HEK293 (cell line): ENCODE results near the gene ADAMTS20.
A peak's percentile ranks its signal among the peaks of the same experiment; 100 is the strongest.

Source experiments
- BCL11B ChIP-seq: fragments of 450-650 bp; formaldehyde crosslinking; IDR thresholded peaks from 2 replicates; pipeline ENCODE4 v1.5.1; 2016; ENCODE audit warnings: low read depth, missing biosample characterization, missing genetic modification characterization
- EGR2 ChIP-seq: fragments of 450-650 bp; formaldehyde crosslinking; IDR thresholded peaks from 2 replicates; pipeline ENCODE4 v1.5.1; 2016; ENCODE audit warnings: low read depth, missing biosample characterization, missing genetic modification characterization
- KLF10 ChIP-seq: fragments of 450-650 bp; IDR thresholded peaks from 2 replicates; pipeline ENCODE4 v1.5.1; 2018; ENCODE audit warnings: missing biosample characterization, mild to moderate bottlenecking, missing genetic modification characterization
- PRDM2 ChIP-seq: fragments of 450-650 bp; formaldehyde crosslinking; IDR thresholded peaks from 2 replicates; pipeline ENCODE4 v1.5.1; 2016; ENCODE audit warnings: missing biosample characterization, missing genetic modification characterization, borderline replicate concordance
- TRIM28 ChIP-seq: IDR thresholded peaks from 2 replicates; pipeline ENCODE4 v1.6.1; 2011; ENCODE audit warnings: low read length, control low read depth, borderline replicate concordance
- ZBTB10 ChIP-seq: fragments of 450-650 bp; formaldehyde crosslinking; IDR thresholded peaks from 2 replicates; pipeline ENCODE4 v1.5.1; 2016; ENCODE audit warnings: missing biosample characterization, missing genetic modification characterization
- ZNF114 ChIP-seq: fragments of 450-650 bp; formaldehyde crosslinking; IDR thresholded peaks from 2 replicates; pipeline ENCODE4 v1.5.0; 2017; ENCODE audit warnings: missing biosample characterization, missing genetic modification characterization
- ZNF140 ChIP-seq: fragments of 450-650 bp; formaldehyde crosslinking; IDR thresholded peaks from 2 replicates; pipeline ENCODE4 v1.5.1; 2016; ENCODE audit warnings: missing biosample characterization, missing genetic modification characterization
- ZNF148 ChIP-seq: fragments of 450-650 bp; formaldehyde crosslinking; IDR thresholded peaks from 2 replicates; pipeline ENCODE4 v1.5.0; 2017; ENCODE audit warnings: missing biosample characterization, missing genetic modification characterization, borderline replicate concordance
- ZNF155 ChIP-seq: fragments of 450-650 bp; formaldehyde crosslinking; IDR thresholded peaks from 2 replicates; pipeline ENCODE4 v1.5.1; 2016; ENCODE audit warnings: missing biosample characterization, missing genetic modification characterization
- ZNF202 ChIP-seq: fragments of 450-650 bp; formaldehyde crosslinking; IDR thresholded peaks from 2 replicates; pipeline ENCODE4 v1.5.1; 2016; ENCODE audit warnings: missing biosample characterization, missing genetic modification characterization, borderline replicate concordance
- ZNF24 ChIP-seq: fragments of 450-650 bp; formaldehyde crosslinking; IDR thresholded peaks from 2 replicates; pipeline ENCODE4 v1.5.1; 2016; ENCODE audit warnings: missing biosample characterization, missing genetic modification characterization
- ZNF26 ChIP-seq: fragments of 450-650 bp; formaldehyde crosslinking; IDR thresholded peaks from 2 replicates; pipeline ENCODE4 v1.5.1; 2016; ENCODE audit warnings: missing biosample characterization, missing genetic modification characterization
- ZNF302 ChIP-seq: fragments of 450-650 bp; formaldehyde crosslinking; IDR thresholded peaks from 2 replicates; pipeline ENCODE4 v1.5.1; 2016; ENCODE audit warnings: missing biosample characterization, missing genetic modification characterization, low read depth
- ZNF324 ChIP-seq: fragments of 450-650 bp; formaldehyde crosslinking; IDR thresholded peaks from 2 replicates; pipeline ENCODE4 v1.5.1; 2016; ENCODE audit warnings: missing biosample characterization, missing genetic modification characterization
- ZNF426 ChIP-seq: fragments of 450-650 bp; formaldehyde crosslinking; IDR thresholded peaks from 2 replicates; pipeline ENCODE4 v1.5.1; 2017; ENCODE audit warnings: missing biosample characterization, missing genetic modification characterization, mild to moderate bottlenecking, inconsistent platforms, moderate library complexity
- ZNF510 ChIP-seq: fragments of 450-650 bp; formaldehyde crosslinking; IDR thresholded peaks from 2 replicates; pipeline ENCODE4 v1.5.1; 2018; ENCODE audit warnings: mild to moderate bottlenecking, missing genetic modification characterization, missing biosample characterization; ENCODE audit not compliant: insufficient replicate concordance
- ZNF585B ChIP-seq: fragments of 450-650 bp; formaldehyde crosslinking; IDR thresholded peaks from 2 replicates; pipeline ENCODE4 v1.5.1; 2016; ENCODE audit warnings: missing biosample characterization, missing genetic modification characterization
- ZNF629 ChIP-seq: fragments of 450-650 bp; formaldehyde crosslinking; IDR thresholded peaks from 2 replicates; pipeline ENCODE4 v1.5.1; 2017; ENCODE audit warnings: missing biosample characterization, missing genetic modification characterization
- ZNF777 ChIP-seq: fragments of 450-650 bp; formaldehyde crosslinking; IDR thresholded peaks from 2 replicates; pipeline ENCODE4 v1.5.1; 2017; ENCODE audit warnings: missing biosample characterization, missing genetic modification characterization, borderline replicate concordance
- TF ChIP-seq, protein P1 (sequence below): fragments of 450-650 bp; formaldehyde crosslinking; IDR thresholded peaks from 2 replicates; pipeline ENCODE4 v1.5.1; 2016; ENCODE audit warnings: missing biosample characterization, missing genetic modification characterization, low read depth
- TF ChIP-seq, protein P2 (sequence below): fragments of 450-650 bp; formaldehyde crosslinking; IDR thresholded peaks from 2 replicates; pipeline ENCODE4 v1.5.1; 2017; ENCODE audit warnings: missing biosample characterization, missing genetic modification characterization

Gene ADAMTS20

GRCh38 chr12:43551279-43551970 lies 578 bp downstream of the ADAMTS20 start (continued):
- TF ChIP-seq ZBTB10 (tag by site-specific recombination) (peak; percentile 64), EGR2 (tag by site-specific recombination) (peak; percentile 12; the same call in 1 of the 2 replicates), ZNF629 (tag by site-specific recombination) (no peak), ZNF140 (no peak), BCL11B (tag by site-specific recombination) (no peak), ZNF148 (no peak), ZNF510 (no peak), PRDM2 (no peak), ZNF24 (tag by site-specific recombination) (no peak), ZNF777 (tag by site-specific recombination) (no peak; the same call in 1 of the 2 replicates), ZNF426 (tag by site-specific recombination) (no peak), ZNF202 (tag by site-specific recombination) (no peak), KLF10 (tag by site-specific recombination) (no peak), ZNF585B (tag by site-specific recombination) (no peak), ZNF324 (tag by site-specific recombination) (no peak), ZNF114 (tag by site-specific recombination) (no peak), ZNF26 (tag by site-specific recombination) (no peak), ZNF302 (no peak), ZNF155 (no peak), TRIM28 (no peak)
- TF ChIP-seq, protein P1, sequence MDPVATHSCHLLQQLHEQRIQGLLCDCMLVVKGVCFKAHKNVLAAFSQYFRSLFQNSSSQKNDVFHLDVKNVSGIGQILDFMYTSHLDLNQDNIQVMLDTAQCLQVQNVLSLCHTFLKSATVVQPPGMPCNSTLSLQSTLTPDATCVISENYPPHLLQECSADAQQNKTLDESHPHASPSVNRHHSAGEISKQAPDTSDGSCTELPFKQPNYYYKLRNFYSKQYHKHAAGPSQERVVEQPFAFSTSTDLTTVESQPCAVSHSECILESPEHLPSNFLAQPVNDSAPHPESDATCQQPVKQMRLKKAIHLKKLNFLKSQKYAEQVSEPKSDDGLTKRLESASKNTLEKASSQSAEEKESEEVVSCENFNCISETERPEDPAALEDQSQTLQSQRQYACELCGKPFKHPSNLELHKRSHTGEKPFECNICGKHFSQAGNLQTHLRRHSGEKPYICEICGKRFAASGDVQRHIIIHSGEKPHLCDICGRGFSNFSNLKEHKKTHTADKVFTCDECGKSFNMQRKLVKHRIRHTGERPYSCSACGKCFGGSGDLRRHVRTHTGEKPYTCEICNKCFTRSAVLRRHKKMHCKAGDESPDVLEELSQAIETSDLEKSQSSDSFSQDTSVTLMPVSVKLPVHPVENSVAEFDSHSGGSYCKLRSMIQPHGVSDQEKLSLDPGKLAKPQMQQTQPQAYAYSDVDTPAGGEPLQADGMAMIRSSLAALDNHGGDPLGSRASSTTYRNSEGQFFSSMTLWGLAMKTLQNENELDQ (tag by site-specific recombination): no peak
- TF ChIP-seq, protein P2, sequence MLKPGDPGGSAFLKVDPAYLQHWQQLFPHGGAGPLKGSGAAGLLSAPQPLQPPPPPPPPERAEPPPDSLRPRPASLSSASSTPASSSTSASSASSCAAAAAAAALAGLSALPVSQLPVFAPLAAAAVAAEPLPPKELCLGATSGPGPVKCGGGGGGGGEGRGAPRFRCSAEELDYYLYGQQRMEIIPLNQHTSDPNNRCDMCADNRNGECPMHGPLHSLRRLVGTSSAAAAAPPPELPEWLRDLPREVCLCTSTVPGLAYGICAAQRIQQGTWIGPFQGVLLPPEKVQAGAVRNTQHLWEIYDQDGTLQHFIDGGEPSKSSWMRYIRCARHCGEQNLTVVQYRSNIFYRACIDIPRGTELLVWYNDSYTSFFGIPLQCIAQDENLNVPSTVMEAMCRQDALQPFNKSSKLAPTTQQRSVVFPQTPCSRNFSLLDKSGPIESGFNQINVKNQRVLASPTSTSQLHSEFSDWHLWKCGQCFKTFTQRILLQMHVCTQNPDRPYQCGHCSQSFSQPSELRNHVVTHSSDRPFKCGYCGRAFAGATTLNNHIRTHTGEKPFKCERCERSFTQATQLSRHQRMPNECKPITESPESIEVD (tag by site-specific recombination): no peak
